OCI-LY3 (cell line): ENCODE data around the gene CPTP.

Experiments
- H2AFZ ChIP-seq: fragments of 200-600, 300-600 bp; shearing (Covaris generic); 2 replicates; pipeline ENCODE4 v1.6.0; 2014; ENCODE audit warnings: antibody characterized with exemption, low read depth, low read length
- H3K27ac ChIP-seq: fragments of 200-600, 300-600 bp; sonication (generic); 2 replicates; pipeline ENCODE4 v1.5.1; 2014; ENCODE audit warnings: mild to moderate bottlenecking, low read length, moderate library complexity, mixed read lengths
- H3K27me3 ChIP-seq: fragments of 200-600, 300-600 bp; sonication (generic); 2 replicates; pipeline ENCODE4 v1.6.1; 2014; ENCODE audit warnings: low read depth, low read length, mixed read lengths
- H3K36me3 ChIP-seq: fragments of 200-600, 300-600 bp; sonication (generic); replicated peaks from 2 replicates; pipeline ENCODE3; 2014; ENCODE audit warnings: low read depth, low read length, mixed read lengths
- H3K4me1 ChIP-seq: fragments of 300-600, 200-600 bp; sonication (generic); 2 replicates; pipeline ENCODE4 v1.6.1; 2014; ENCODE audit warnings: low read length, mixed read lengths
- H3K4me2 ChIP-seq: fragments of 200-600, 300-600 bp; sonication (generic); 2 replicates; pipeline ENCODE4 v1.6.1; 2014; ENCODE audit warnings: low read length, mixed read lengths
- H3K4me3 ChIP-seq: fragments of 300-600, 200-600 bp; sonication (generic); 2 replicates; pipeline ENCODE4 v1.5.1; 2014; ENCODE audit warnings: antibody characterized with exemption, mild to moderate bottlenecking, low read length, moderate library complexity
- H3K79me2 ChIP-seq: fragments of 300-600, 200-600 bp; shearing (Covaris generic); 2 replicates; pipeline ENCODE4 v1.6.1; 2014; ENCODE audit warnings: mild to moderate bottlenecking, low read length, mixed read lengths
- H3K9ac ChIP-seq: fragments of 300-600, 200-600 bp; shearing (Covaris generic); 2 replicates; pipeline ENCODE4 v1.6.0; 2014; ENCODE audit warnings: mild to moderate bottlenecking, low read length, moderate library complexity
- H3K9me3 ChIP-seq: fragments of 200-600, 300-600 bp; shearing (Covaris generic); 2 replicates; pipeline ENCODE4 v1.6.1; 2014; ENCODE audit warnings: low read length, mixed read lengths; ENCODE audit not compliant: insufficient read depth
- H4K20me1 ChIP-seq: fragments of 200-600, 300-600 bp; sonication (generic); 2 replicates; pipeline ENCODE4 v1.6.1; 2016; ENCODE audit warnings: low read length, mixed read lengths; ENCODE audit not compliant: insufficient read depth
- EZH2phosphoT487 ChIP-seq: fragments of 200-600 bp; shearing (Covaris generic); IDR thresholded peaks from 2 replicates; pipeline ENCODE4 v1.6.1; 2018; ENCODE audit warnings: antibody characterized with exemption, mixed run types, low read depth
- TF ChIP-seq, protein P1 (sequence below): fragments of 200-600, 300-600 bp; sonication (generic); IDR thresholded peaks from 2 replicates; pipeline ENCODE4 v1.5.1; 2014; ENCODE audit warnings: antibody characterized with exemption, low read length, low read depth

The CPTP gene

DNA sequence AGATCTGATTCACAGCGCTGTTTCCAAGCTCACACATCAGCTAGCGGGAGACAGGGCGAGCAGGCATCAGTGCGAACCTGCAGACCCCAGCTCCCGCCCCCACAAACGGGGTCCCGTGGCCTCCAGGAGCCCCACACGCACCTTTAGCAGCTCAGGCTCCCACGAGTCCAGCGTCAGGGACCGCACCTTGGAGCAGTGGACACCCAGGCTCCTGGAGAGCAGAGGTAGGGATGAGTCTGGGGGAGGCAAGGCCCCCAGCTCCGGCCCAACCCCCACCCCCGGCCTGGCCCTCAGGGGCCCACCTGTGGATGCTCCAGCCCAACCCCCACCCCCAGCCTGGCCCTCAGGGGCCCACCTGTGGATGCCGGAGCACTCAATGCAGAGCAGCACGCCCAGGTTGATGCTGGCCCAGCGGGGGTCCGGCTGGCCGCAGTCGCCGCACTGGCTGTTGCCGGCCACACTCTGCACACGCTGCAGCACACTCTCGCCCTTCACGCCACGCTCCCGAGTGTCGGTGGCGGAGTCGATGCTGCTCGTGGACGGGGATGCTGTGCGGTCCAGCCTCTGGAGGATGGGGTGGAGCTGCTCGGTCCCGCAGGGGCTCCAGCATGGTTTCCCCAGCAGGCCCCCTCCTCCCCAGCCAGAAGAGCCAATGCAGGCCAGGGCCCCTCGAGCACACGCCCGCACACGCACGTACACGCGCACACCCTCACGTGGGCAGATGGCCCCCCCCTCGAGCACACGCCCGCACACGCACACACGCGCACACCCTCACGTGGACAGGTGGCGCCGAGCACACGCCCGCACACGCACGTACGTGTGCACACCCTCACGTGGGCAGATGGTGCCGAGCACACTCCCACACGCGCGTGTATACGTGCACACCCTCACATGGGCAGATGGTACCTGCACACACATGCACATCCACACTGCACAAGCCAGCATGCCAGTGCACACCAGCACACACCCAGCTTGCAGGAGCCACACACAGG lies 28.2 kb upstream of the CPTP start:
- no peak overlapping the region for H3K27ac ChIP-seq

DNA sequence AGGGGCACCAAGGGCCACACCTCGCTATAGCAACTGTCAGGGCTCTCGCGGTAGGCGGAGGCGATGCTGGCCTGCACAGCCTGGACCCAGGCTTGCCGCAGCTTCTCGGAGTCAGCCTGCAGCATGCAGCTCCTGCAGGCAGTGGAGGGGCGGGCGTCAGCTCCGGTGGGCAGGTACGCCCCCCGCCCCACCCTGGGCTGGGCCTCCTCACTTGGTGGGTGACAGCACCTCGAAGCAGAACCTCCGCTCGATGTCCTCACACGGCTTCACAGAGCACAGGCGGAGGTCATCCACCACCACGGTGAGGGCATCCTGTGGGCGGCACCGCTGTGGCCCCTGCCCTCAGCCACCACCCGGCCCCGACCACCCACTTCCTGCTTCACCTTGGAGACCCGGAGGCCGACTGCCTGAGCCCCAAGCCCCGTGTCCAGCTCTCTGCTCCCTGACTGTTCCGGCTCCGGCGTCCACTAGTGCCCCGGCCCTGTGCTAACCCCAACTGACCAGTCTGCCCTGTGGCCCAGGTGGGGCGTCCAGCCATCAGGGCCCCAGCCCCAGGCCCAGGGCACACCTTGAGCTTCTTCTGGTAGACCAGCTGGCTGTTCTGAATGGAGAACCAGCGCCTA lies 26.7 kb upstream of the CPTP start:
- Histone ChIP-seq H3K27ac (no peak overlapping the region), H3K9ac (no peak overlapping the region), H3K4me2 (no peak overlapping the region), H3K36me3 (no peaks in the 10 kb centered on the region), H2AFZ (no peak overlapping the region), H4K20me1 (0 out of 2 replicates have a peak, but pooled peaks cover 3% of the 10 kb centered on the region), H3K9me3 (no peaks in the 10 kb centered on the region), H3K4me3 (no peak overlapping the region), H3K79me2 (no peaks in the 10 kb centered on the region), H3K4me1 (no peaks in the 10 kb centered on the region), H3K27me3 (no peaks in the 10 kb centered on the region)
- TF ChIP-seq, protein P1, sequence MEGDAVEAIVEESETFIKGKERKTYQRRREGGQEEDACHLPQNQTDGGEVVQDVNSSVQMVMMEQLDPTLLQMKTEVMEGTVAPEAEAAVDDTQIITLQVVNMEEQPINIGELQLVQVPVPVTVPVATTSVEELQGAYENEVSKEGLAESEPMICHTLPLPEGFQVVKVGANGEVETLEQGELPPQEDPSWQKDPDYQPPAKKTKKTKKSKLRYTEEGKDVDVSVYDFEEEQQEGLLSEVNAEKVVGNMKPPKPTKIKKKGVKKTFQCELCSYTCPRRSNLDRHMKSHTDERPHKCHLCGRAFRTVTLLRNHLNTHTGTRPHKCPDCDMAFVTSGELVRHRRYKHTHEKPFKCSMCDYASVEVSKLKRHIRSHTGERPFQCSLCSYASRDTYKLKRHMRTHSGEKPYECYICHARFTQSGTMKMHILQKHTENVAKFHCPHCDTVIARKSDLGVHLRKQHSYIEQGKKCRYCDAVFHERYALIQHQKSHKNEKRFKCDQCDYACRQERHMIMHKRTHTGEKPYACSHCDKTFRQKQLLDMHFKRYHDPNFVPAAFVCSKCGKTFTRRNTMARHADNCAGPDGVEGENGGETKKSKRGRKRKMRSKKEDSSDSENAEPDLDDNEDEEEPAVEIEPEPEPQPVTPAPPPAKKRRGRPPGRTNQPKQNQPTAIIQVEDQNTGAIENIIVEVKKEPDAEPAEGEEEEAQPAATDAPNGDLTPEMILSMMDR = no peak
- no peak for TF ChIP-seq EZH2phosphoT487

More for the DNA sequence above, 28.2 kb upstream of the CPTP start:
- Histone ChIP-seq H3K4me1 (no peaks in the 10 kb centered on the region), H3K79me2 (no peaks in the 10 kb centered on the region), H4K20me1 (no peaks in the 10 kb centered on the region), H3K27me3 (no peaks in the 10 kb centered on the region), H3K4me3 (no peak overlapping the region), H3K36me3 (no peaks in the 10 kb centered on the region), H3K9me3 (no peaks in the 10 kb centered on the region), H3K4me2 (no peak overlapping the region), H3K9ac (no peak overlapping the region), H2AFZ (no peak overlapping the region)
- TF ChIP-seq EZH2phosphoT487 = no peak
- TF ChIP-seq, protein P1 = no peak

DNA sequence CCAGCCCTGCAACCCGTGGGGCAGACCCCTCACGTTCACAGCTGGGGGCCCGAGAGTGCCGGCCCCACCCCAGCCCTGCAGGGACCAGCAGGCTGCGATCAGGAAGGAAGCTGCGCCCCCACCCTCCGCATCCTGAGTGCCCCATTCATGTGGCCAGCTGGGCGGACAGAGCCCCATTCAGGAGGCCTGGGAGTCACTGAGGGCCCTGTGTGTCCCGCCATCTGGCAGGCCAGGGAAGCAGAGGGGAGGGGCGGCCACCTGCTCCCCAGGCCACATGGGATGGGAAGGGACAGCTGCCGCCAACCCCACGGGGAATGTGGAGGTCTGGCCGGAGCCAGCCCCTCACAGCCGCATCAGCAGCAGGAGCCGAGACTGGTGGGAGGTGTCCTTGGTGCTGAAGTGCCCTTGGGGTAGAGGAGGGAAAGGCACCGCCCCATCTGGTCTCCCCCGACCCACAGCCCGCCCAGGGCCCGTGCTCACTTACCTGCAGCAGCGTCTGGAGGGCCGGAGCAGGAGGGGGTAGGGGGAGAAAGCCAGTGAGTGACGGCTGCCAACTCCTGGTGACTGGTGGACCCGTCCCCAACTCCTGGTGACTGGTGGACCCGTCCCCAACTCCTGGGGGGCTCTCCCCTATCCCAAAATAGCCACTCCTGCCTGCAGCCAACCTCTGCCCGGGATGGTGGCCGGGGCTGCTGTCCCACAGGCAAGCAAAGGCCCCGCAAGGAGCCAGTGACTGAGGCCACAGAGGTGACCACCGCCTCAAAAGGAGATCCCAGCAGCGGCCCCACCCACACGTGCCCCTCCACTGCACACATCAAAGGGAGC lies 25.5 kb upstream of the CPTP start:
- Histone ChIP-seq H2AFZ (no peak overlapping the region), H3K9me3 (no peaks in the 10 kb centered on the region), H3K27ac (no peak overlapping the region), H3K9ac (no peak overlapping the region), H3K4me3 (no peak overlapping the region), H4K20me1 (0 out of 2 replicates have a peak, but pooled peaks cover 3% of the 10 kb centered on the region), H3K79me2 (no peaks in the 10 kb centered on the region), H3K4me2 (no peak overlapping the region), H3K4me1 (no peaks in the 10 kb centered on the region), H3K27me3 (no peaks in the 10 kb centered on the region), H3K36me3 (no peaks in the 10 kb centered on the region)
- no peak for TF ChIP-seq EZH2phosphoT487
- TF ChIP-seq, protein P1 = no peak
